Measurements from ENCODE around the gene MOCS3. TPM values are rescaled to one million over a fixed set of nuclear protein-coding genes. Genes with fewer than 3 reads are reported as not detected.
A peak's percentile ranks its signal among the peaks of the same experiment; 100 is the strongest.

The MOCS3 gene
- total and polyA plus RNA-seq, 2 donors from 2014 or later: 1.9 to 5.1 TPM

DNA sequence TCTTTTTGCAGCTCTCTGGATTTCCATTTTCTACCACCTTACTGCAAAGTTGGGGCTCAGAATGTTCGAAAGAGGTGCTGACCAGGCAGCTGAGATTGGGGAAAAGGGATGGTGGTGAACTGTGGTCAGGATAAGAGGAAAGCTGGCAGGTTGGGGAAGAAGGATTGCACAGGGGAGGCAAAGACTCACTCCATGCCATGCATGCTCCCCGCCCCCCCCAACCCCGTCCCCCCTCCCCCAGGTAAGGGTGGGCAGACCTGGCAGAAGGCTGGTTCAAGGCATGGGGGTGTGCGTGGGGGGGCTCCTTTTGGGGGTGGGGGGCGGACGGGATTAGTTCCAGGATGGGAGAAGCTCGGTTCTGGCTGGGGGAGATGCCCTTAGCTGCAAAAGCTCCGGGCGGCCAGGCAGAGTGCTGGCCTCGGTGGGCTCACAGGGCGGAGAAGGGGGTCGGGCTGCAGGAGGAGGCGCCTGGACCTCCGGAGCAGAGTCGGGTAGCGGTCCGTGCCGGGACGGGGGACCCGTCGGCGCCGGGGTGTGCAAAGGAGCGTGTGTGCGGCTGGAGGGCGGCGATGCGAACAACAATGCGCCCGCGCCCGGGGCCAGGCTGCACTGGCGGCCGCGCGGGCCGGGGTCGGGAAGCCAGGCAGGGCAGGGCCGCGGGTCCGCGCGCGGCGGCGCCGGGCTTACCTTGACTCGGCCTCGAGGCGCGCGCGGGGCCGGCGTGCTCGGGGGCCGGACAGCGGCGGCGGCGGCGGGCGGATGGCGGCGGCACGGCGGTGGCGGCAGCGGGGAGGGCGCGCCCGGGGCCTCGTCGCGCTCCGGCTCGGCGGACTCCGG is 28.3 kb upstream of the MOCS3 start:
- no peaks in the 10 kb centered on the region for H3K27me3 ChIP-seq (ENCODE audit: control insufficient read depth, insufficient read depth, low read length)
- FAIRE-seq (no peak), DNase-seq (peak in 4 of 5 donors; percentile 20 to 89 (median 59))
- H3K27ac ChIP-seq (ENCODE audit: low read depth in 2 of 2, low read length in 2 of 2): peak overlapping the region; percentile 69 to 88
- intact Hi-C loops (cut with DNase I): no loop called here
- peak overlapping the region; percentile 71 to 92 (median 88) for H3K4me3 ChIP-seq (ENCODE audit: low read length in 3 of 3)
- peaks cover 0 to 4% (median 4%) of the 10 kb centered on the region in 3 donors for H3K36me3 ChIP-seq (ENCODE audit: control insufficient read depth in 2 of 3, insufficient read depth in 3 of 3, low read length in 3 of 3)
- peak overlapping the region; percentile 83 to 92 (median 88) for H3K9ac ChIP-seq (ENCODE audit: low read length in 3 of 3)
- peaks cover 3 to 15% (median 15%) of the 10 kb centered on the region in 3 donors for H3K4me1 ChIP-seq (ENCODE audit: control insufficient read depth in 2 of 3, insufficient read depth in 2 of 3, low read depth in 1 of 3, low read length in 3 of 3)
- H3K9me3 ChIP-seq (ENCODE audit: control insufficient read depth in 2 of 3, insufficient read depth in 1 of 3, low read length in 3 of 3): no peaks in the 10 kb centered on the region
- TF ChIP-seq, protein P1, sequence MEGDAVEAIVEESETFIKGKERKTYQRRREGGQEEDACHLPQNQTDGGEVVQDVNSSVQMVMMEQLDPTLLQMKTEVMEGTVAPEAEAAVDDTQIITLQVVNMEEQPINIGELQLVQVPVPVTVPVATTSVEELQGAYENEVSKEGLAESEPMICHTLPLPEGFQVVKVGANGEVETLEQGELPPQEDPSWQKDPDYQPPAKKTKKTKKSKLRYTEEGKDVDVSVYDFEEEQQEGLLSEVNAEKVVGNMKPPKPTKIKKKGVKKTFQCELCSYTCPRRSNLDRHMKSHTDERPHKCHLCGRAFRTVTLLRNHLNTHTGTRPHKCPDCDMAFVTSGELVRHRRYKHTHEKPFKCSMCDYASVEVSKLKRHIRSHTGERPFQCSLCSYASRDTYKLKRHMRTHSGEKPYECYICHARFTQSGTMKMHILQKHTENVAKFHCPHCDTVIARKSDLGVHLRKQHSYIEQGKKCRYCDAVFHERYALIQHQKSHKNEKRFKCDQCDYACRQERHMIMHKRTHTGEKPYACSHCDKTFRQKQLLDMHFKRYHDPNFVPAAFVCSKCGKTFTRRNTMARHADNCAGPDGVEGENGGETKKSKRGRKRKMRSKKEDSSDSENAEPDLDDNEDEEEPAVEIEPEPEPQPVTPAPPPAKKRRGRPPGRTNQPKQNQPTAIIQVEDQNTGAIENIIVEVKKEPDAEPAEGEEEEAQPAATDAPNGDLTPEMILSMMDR (IDR thresholded peaks at IDR 0.05; ENCODE audit: borderline replicate concordance, extremely low read depth, insufficient read depth): no peak

- FAIRE-seq (no peak), DNase-seq (no peak)
- Histone ChIP-seq H3K27ac (ENCODE audit: low read depth in 2 of 2, low read length in 2 of 2) (peak overlapping the region; percentile 100), H3K9me3 (ENCODE audit: control insufficient read depth in 2 of 3, insufficient read depth in 1 of 3, low read length in 3 of 3) (no peaks in the 10 kb centered on the region), H3K27me3 (ENCODE audit: control insufficient read depth, insufficient read depth, low read length) (no peaks in the 10 kb centered on the region), H3K4me3 (ENCODE audit: low read length in 3 of 3) (peak overlapping the region in 2 of 3 donors; percentile 61 to 66), H3K4me1 (ENCODE audit: control insufficient read depth in 2 of 3, insufficient read depth in 2 of 3, low read depth in 1 of 3, low read length in 3 of 3) (peaks cover 3 to 15% (median 12%) of the 10 kb centered on the region in 3 donors), H3K9ac (ENCODE audit: low read length in 3 of 3) (peak overlapping the region in 2 of 3 donors; percentile 64 to 76), H3K36me3 (ENCODE audit: control insufficient read depth in 2 of 3, insufficient read depth in 3 of 3, low read length in 3 of 3) (peaks cover 0 to 9% (median 5%) of the 10 kb centered on the region in 3 donors)
- TF ChIP-seq, protein P1 (IDR thresholded peaks at IDR 0.05; ENCODE audit: borderline replicate concordance, extremely low read depth, insufficient read depth): no peak
- intact Hi-C loops (cut with DNase I): no loop called here
Observed at GRCh38 chr20:50930976-50931305, 27.7 kb upstream of the MOCS3 start.

DNA sequence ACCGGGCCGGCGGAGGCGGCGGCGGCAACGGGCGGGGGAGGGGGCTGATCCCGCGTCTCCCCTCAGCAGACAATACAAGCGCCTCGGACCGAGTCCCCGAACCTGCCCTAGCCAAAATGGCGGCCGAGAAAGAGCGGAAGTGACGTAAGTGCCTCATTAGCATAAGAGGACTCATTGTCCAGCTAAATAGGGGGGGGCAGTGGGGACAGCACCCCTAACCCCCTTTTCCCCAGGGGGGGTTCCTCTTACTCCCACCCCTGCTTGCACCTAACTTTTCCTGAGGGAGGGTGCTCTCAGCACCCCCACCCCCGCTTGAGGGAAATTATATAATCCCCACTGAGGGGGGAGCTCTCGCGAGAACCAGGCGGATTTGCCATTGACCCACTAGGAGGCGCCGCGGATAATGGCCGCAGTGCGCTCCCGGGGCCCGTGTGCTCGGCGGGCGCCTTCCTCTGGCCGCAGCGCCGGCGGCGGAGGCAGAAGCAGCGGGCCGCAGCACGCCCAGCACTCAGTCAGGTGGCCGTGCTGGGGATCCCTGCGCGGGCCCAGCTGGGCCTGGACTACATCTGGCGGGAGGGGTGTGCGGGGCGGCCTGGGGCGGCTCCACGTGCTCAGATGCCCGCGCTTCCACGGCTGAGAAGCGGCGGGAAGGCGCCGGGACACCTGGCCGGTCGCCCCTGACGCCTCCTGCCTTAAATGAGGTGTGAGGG is 27.2 kb upstream of the MOCS3 start, which contains the start of gene ADNP:
TSS of gene ADNP (minus strand) at position 132 of the 710 bp plus-strand sequence. CDS start 27,441 bp downstream, outside the sequence.
- H3K9ac ChIP-seq (ENCODE audit: low read length in 3 of 3): peak within 1 kb of the TSS; percentile 37 to 76 (median 71)
- TF ChIP-seq, protein P1 (IDR thresholded peaks at IDR 0.05; ENCODE audit: borderline replicate concordance, extremely low read depth, insufficient read depth): peak; percentile 43
- no peaks in the 10 kb centered on the region for H3K27me3 ChIP-seq (ENCODE audit: control insufficient read depth, insufficient read depth, low read length)
- H3K27ac ChIP-seq (ENCODE audit: low read depth in 2 of 2, low read length in 2 of 2): peak within 1 kb of the TSS; percentile 100
- FAIRE-seq (no peak), DNase-seq (peak; percentile 95 to 98 (median 97))
- H3K4me3 ChIP-seq (ENCODE audit: low read length in 3 of 3): peak within 1 kb of the TSS; percentile 61 to 71 (median 62)
- H3K4me1 ChIP-seq (ENCODE audit: control insufficient read depth in 2 of 3, insufficient read depth in 2 of 3, low read depth in 1 of 3, low read length in 3 of 3): peaks cover 3 to 15% (median 12%) of the 10 kb centered on the region in 3 donors
- intact Hi-C loops (cut with DNase I): no loop called here
- peaks cover 0 to 9% (median 6%) of the 10 kb centered on the region in 3 donors for H3K36me3 ChIP-seq (ENCODE audit: control insufficient read depth in 2 of 3, insufficient read depth in 3 of 3, low read length in 3 of 3)
- no peaks in the 10 kb centered on the region for H3K9me3 ChIP-seq (ENCODE audit: control insufficient read depth in 2 of 3, insufficient read depth in 1 of 3, low read length in 3 of 3)

All from kidney (tissue), 14 donors.